PC-3 (cell line): ENCODE data around the gene DHX32.

ENCODE experiments used
- EZH2 ChIP-seq: fragments of 300-600 bp; sonication (generic); IDR thresholded peaks from one replicate; pipeline ENCODE4 v1.6.1; 2017; ENCODE audit warnings: antibody characterized with exemption, mild to moderate bottlenecking, low read length; ENCODE audit not compliant: unreplicated experiment
- TF ChIP-seq, protein P1 (sequence below): fragments of 300-600 bp; sonication (generic); conservative IDR thresholded peaks from 2 replicates; pipeline ENCODE4 v1.5.1; 2017; ENCODE audit warnings: antibody characterized with exemption, low read depth, mild to moderate bottlenecking, low read length

DNA sequence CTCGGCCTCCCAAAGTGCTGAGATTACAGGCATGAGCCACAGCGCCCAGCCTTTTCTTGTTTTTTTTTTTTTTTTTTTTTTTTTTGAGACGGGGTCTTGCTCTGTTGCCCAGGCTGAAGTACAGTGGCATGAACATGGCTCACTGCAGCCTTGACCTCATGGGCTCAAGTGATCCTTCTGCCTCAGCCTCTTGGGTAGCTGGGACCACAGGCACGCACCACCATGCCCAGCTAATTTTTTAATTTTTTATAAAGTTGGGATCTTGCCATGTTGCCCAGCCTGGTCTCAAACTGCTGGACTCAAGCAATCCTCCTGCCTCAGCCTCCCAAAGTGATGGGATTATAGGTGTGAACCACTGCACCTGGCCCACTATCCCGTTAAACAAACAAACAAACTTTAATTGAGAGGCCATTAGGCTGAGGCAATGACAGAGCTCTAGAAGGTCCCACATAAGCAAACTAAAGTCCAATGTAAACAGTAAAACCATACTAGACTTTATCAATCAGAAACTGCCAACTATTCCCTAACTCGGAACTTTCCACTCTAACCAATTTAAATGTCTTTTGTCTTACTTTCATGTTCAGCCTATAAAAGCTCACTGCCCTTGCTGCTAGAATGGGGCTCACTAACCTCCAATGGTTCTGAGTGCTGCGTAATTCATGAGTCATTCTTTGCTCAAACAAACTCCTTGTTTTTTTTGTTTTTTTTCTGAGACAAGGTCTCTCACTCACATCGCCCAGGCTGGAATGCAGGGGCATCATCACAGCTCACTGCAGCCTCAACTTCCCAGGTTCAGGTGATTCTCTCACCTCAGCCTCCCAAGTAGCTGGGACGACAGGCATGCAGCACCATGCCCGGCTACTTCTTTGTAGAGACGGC is 1.9 kb downstream of the DHX32 start:
- TF ChIP-seq, protein P1, sequence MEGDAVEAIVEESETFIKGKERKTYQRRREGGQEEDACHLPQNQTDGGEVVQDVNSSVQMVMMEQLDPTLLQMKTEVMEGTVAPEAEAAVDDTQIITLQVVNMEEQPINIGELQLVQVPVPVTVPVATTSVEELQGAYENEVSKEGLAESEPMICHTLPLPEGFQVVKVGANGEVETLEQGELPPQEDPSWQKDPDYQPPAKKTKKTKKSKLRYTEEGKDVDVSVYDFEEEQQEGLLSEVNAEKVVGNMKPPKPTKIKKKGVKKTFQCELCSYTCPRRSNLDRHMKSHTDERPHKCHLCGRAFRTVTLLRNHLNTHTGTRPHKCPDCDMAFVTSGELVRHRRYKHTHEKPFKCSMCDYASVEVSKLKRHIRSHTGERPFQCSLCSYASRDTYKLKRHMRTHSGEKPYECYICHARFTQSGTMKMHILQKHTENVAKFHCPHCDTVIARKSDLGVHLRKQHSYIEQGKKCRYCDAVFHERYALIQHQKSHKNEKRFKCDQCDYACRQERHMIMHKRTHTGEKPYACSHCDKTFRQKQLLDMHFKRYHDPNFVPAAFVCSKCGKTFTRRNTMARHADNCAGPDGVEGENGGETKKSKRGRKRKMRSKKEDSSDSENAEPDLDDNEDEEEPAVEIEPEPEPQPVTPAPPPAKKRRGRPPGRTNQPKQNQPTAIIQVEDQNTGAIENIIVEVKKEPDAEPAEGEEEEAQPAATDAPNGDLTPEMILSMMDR: no peak
- TF ChIP-seq EZH2: no peak
